Left lobe of liver (tissue), 2 donors: Measurements from ENCODE around the gene ZDHHC19. TPM values are rescaled to one million over a fixed set of nuclear protein-coding genes. Genes with fewer than 3 reads are reported as not detected.

Source experiments
- ATAC-seq: fragments of 200-7000 bp; cut with Tn5 transposase; one replicate; pipeline ENCODE4 v1.9.1; 2020; ENCODE audit warnings: mild to moderate bottlenecking, moderate library complexity
- DNase-seq: peaks from one replicate; pipeline ENCODE4 v3.0.0-alpha.2; 2020; ENCODE audit warnings: low spot score
- total RNA-seq: library from RNA; stranded (reverse); gene quantifications from one replicate; pipeline ENCODE4 v1.2.1, GENCODE V29; 2021
- donor health status: DM: no; HTN: no; CAD: no; lungs with moderate emphysema.
- donor health status: DM: no; HTN: yes; CAD: no.

ZDHHC19 gene
- total RNA-seq, 1 donor from 2014 or later: 1.3 TPM

DNA sequence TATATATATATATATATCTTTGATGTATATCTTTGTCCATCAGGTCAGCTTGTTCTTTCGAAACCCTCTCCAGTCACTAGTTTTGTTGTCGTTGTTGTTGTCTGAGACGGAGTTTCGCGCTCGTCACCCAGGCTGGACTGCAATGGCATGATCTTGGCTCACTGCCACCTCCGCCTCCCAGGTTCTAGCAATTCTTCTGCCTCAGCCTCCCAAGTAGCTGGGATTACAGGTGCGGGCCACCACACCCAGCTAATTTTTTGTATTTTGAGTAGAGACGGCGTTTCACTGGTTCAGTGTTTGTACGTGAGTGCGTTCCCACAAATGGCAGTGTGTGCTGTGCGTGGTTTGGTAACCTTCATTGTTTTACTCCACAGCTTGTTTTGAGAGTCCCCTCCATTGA, 51.7 kb downstream of the ZDHHC19 start:
- ATAC-seq: no peak
- DNase-seq: no peak

DNA sequence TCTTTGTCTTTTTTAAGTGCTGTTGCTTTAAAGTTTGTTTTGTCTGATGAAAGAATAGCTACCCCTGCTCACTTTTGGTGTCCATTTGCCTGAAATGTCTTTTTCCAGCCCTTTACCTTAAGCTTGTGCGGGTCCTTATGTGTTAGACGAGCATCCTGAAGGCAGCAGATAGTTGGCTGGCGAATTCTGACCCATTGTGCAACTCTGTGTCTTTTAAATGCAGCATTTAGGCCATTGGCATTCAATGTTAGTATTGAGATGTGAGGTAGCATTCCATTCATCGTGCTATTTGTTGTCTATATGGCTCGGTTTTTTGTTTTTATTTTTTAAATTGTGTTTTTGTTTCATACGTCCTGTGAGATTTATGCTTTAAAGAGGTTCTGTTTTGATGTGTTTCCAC, 55.0 kb downstream of the ZDHHC19 start:
- DNase-seq (no peak), ATAC-seq (no peak)

- ATAC-seq: peak; percentile 78
- DNase-seq: peak; percentile 52
Observed at GRCh38 chr3:196150481-196150880, 60.7 kb downstream of the ZDHHC19 start.

GRCh38 chr3:196149831-196150301, 61.3 kb downstream of the ZDHHC19 start:
- DNase-seq: no peak
- no peak for ATAC-seq

- DNase-seq: no peak
- ATAC-seq: no peak
Observed at GRCh38 chr3:196149375-196149774, 61.8 kb downstream of the ZDHHC19 start.

Other genes starting within 250 kb of the ZDHHC19 start
- gene TFRC, start 129.3 kb downstream of the ZDHHC19 start, total RNA-seq: 20.9 TPM
- gene SLC51A, start 5.1 kb upstream of the ZDHHC19 start, total RNA-seq: 20.0 TPM
- gene PCYT1A, start 76.3 kb upstream of the ZDHHC19 start, total RNA-seq: 22.2 TPM
- gene DYNLT2B, start 106.8 kb upstream of the ZDHHC19 start, total RNA-seq: 1.1 TPM
- not detected for gene TM4SF19, start 127.0 kb upstream of the ZDHHC19 start, total RNA-seq
- 18.5 TPM for gene UBXN7, start 221.0 kb upstream of the ZDHHC19 start, total RNA-seq